ENCODE measurements around the gene APH1B.

GRCh38 chr15:63284335-63284734 lies 6.9 kb downstream of the APH1B start:
- no peak for TF ChIP-seq HDGF (IDR thresholded peaks at IDR 0.05; ENCODE audit: borderline replicate concordance)
- no peak for TF ChIP-seq FOXM1 (IDR thresholded peaks at IDR 0.05; ENCODE audit: borderline replicate concordance)
- no peak for TF ChIP-seq TARDBP (IDR thresholded peaks at IDR 0.05)
- no peak for TF ChIP-seq FOXA1 (IDR thresholded peaks at IDR 0.05)
- TF ChIP-seq PKNOX1 (IDR thresholded peaks at IDR 0.05) = no peak
- no peak for TF ChIP-seq ZNF384 (IDR thresholded peaks at IDR 0.05)
- no peak for TF ChIP-seq BHLHE40 (IDR thresholded peaks at IDR 0.05; ENCODE audit: borderline replicate concordance)
- no peak for TF ChIP-seq CTBP1 (IDR thresholded peaks at IDR 0.05; ENCODE audit: borderline replicate concordance)
- TF ChIP-seq SUZ12 (IDR thresholded peaks at IDR 0.05) = no peak
- TF ChIP-seq FOXK2 (IDR thresholded peaks at IDR 0.05) = no peak
- TF ChIP-seq ELF4 (IDR thresholded peaks at IDR 0.05) = no peak
- TF ChIP-seq NFRKB (IDR thresholded peaks at IDR 0.05) = no peak
- TF ChIP-seq SP1 (IDR thresholded peaks at IDR 0.05) = no peak

Data from HEK293T (cell line).